GM12878 (cell line): ENCODE results near the gene TIMM21. TPM values are rescaled to one million over a fixed set of nuclear protein-coding genes. Genes with fewer than 3 reads are reported as not detected.

ENCODE experiments used
- ATAC-seq: fragments of 200-7000 bp; cut with Tn5 transposase; 3 replicates; pipeline ENCODE4 v1.9.1; 2020; ENCODE audit warnings: mild to moderate bottlenecking, moderate library complexity
- BruUV-seq: library from RNA; stranded (reverse); fragments of 400-500 nt; replicated peaks from 2 replicates; lab custom pipeline; 2021; lab: Mats Ljungman, UMichigan
- CTCF ChIA-PET: fragments of 300-600 bp; sonication (Branson Sonifier 250); formaldehyde crosslinking; extraction: SDS; loops from one replicate; lab custom pipeline; 2021; ENCODE audit warnings: inconsistent platforms; lab: Yijun Ruan, JAX
- POLR2A ChIA-PET: fragments of 350-600 bp; formaldehyde crosslinking; extraction: SDS; loops from one replicate; lab custom pipeline; 2021; ENCODE audit warnings: inconsistent platforms; lab: Charles Lee
- RAD21 ChIA-PET: fragments of 300-600 bp; sonication (Branson Sonifier 250); formaldehyde crosslinking; loops from one replicate; lab custom pipeline; 2023; ENCODE audit warnings: antibody characterized with exemption; ENCODE audit not compliant: unreplicated experiment; lab: Charles Lee
- SMC1A ChIA-PET: fragments of 300-600 bp; sonication (Branson Sonifier 250); formaldehyde crosslinking; loops from one replicate; lab custom pipeline; 2023; ENCODE audit not compliant: unreplicated experiment, uncharacterized antibody; lab: Charles Lee
- DNase-seq: peaks from one replicate; pipeline ENCODE4 v3.0.0-alpha.2; 2011; ENCODE audit warnings: low read depth, low spot score
- FAIRE-seq: peaks from 3 replicates; lab custom pipeline; 2011; peaks lifted over from hg19 to GRCh38; lab: Jason Lieb, UNC
- H2AFZ ChIP-seq: 2 replicates; pipeline ENCODE4 v1.6.0; 2011; ENCODE audit warnings: low read depth, low read length, control low read depth; ENCODE audit not compliant: control insufficient read depth
- H3K27ac ChIP-seq: 2 replicates; pipeline ENCODE4 v1.5.1; 2011; ENCODE audit warnings: control low read depth; ENCODE audit not compliant: control insufficient read depth, insufficient read depth
- H3K27me3 ChIP-seq, 2 experiments: replicated peaks in 1 of 2; 2 replicates each; pipeline versions ENCODE4 v1.6.0 to v1.6.1; 2011; ENCODE audit warnings: low read length in 1 of 2; ENCODE audit not compliant: control insufficient read depth in 2 of 2, insufficient read depth in 2 of 2
- H3K36me3 ChIP-seq, 2 experiments: 2 replicates each; pipeline ENCODE4 v1.5.1; 2011; ENCODE audit warnings: low read length in 1 of 2; ENCODE audit not compliant: control insufficient read depth in 2 of 2, insufficient read depth in 2 of 2
- H3K4me1 ChIP-seq: 2 replicates; pipeline ENCODE4 v1.6.1; 2011; ENCODE audit warnings: mild to moderate bottlenecking, low read length, moderate library complexity, mixed read lengths; ENCODE audit not compliant: control insufficient read depth, insufficient read depth
- H3K4me2 ChIP-seq: 2 replicates; pipeline ENCODE4 v1.6.0; 2011; ENCODE audit warnings: control low read depth; ENCODE audit not compliant: control insufficient read depth, insufficient read depth
- H3K4me3 ChIP-seq: fragments of 200-600 bp; sonication (generic); 2 replicates; pipeline ENCODE4 v1.5.1; 2016
- H3K79me2 ChIP-seq: 2 replicates; pipeline ENCODE4 v1.6.0; 2011; ENCODE audit warnings: low read length; ENCODE audit not compliant: control insufficient read depth, insufficient read depth
- H3K9ac ChIP-seq: 2 replicates; pipeline ENCODE4 v1.8.0; 2011; ENCODE audit warnings: low read length, control low read depth, mixed read lengths; ENCODE audit not compliant: control insufficient read depth, insufficient read depth
- H3K9me3 ChIP-seq: replicated peaks from 3 replicates; pipeline ENCODE4 v1.5.1; 2011; ENCODE audit warnings: mild to moderate bottlenecking, low read length; ENCODE audit not compliant: control insufficient read depth, insufficient read depth
- H4K20me1 ChIP-seq: 2 replicates; pipeline ENCODE4 v1.6.0; 2011; ENCODE audit not compliant: control insufficient read depth, insufficient read depth
- BACH1 ChIP-seq: fragments of 450-650 bp; IDR thresholded peaks from 2 replicates; pipeline ENCODE4 v1.6.1; 2017; ENCODE audit warnings: mild to moderate bottlenecking, borderline replicate concordance
- CBX3 ChIP-seq: fragments of 200-600 bp; sonication (generic); IDR thresholded peaks from 2 replicates; pipeline ENCODE4 v1.6.1; 2016; ENCODE audit warnings: low read depth, borderline replicate concordance
- CEBPB ChIP-seq, 2 experiments: fragments of 150-350 bp in 1 of 2; IDR thresholded peaks; 2 replicates each; pipeline ENCODE4 v1.6.1; 2012 to 2014; ENCODE audit warnings: low read depth in 2 of 2, low read length in 2 of 2, borderline replicate concordance in 1 of 2, inconsistent platforms in 1 of 2
- CHD4 ChIP-seq: fragments of 200-600 bp; sonication (generic); IDR thresholded peaks from 2 replicates; pipeline ENCODE4 v1.6.1; 2016; ENCODE audit warnings: mild to moderate bottlenecking
- EP300 ChIP-seq, 2 experiments: fragments of 150-350 bp in 1 of 2; IDR thresholded peaks; 2 replicates each; pipeline ENCODE4 v1.6.1; 2011 to 2012; ENCODE audit warnings: low read depth in 2 of 2, low read length in 2 of 2, borderline replicate concordance in 1 of 2, improper control_type of control experiment in 1 of 2, inconsistent platforms in 1 of 2; ENCODE audit not compliant: control insufficient read depth in 1 of 2
- FOS ChIP-seq: IDR thresholded peaks from 3 replicates; pipeline ENCODE4 v1.6.1; 2011; ENCODE audit warnings: borderline replicate concordance; ENCODE audit not compliant: insufficient read length; ENCODE audit errors: extremely low read depth
- HDAC2 ChIP-seq: fragments of 200-600 bp; sonication (generic); IDR thresholded peaks from 2 replicates; pipeline ENCODE4 v1.6.1; 2017
- HDGF ChIP-seq: fragments of 450-650 bp; IDR thresholded peaks from 2 replicates; pipeline ENCODE4 v1.6.1; 2016; ENCODE audit warnings: antibody characterized with exemption
- KAT2A ChIP-seq: conservative IDR thresholded peaks from 2 replicates; pipeline ENCODE4 v1.6.1; 2011; ENCODE audit warnings: low read depth, low read length; ENCODE audit not compliant: control insufficient read depth
- NBN ChIP-seq: fragments of 450-650 bp; IDR thresholded peaks from 2 replicates; pipeline ENCODE4 v1.6.1; 2016
- NR2F1 ChIP-seq: fragments of 450-650 bp; conservative IDR thresholded peaks from 2 replicates; pipeline ENCODE4 v1.6.1; 2017; ENCODE audit warnings: mild to moderate bottlenecking
- PAX5 ChIP-seq: IDR thresholded peaks from 2 replicates; pipeline ENCODE4 v1.6.1; 2011; ENCODE audit warnings: low read depth, low read length, borderline replicate concordance
- RAD51 ChIP-seq: fragments of 450-650 bp; IDR thresholded peaks from 2 replicates; pipeline ENCODE4 v1.6.1; 2016; ENCODE audit warnings: moderate library complexity, mild to moderate bottlenecking, inconsistent platforms
- RBBP5 ChIP-seq: fragments of 200-600 bp; sonication (generic); conservative IDR thresholded peaks from 2 replicates; pipeline ENCODE4 v1.6.1; 2016
- WRNIP1 ChIP-seq: IDR thresholded peaks from 2 replicates; pipeline ENCODE4 v1.6.1; 2011; ENCODE audit warnings: low read depth, low read length, improper control_type of control experiment, borderline replicate concordance
- YBX1 ChIP-seq: fragments of 450-650 bp; IDR thresholded peaks from 2 replicates; pipeline ENCODE4 v1.6.1; 2016; ENCODE audit warnings: antibody characterized with exemption
- WGBS: methylation state at CpG from one replicate; pipeline ENCODE4 v1.1.6; 2016; ENCODE audit warnings: low lambda C conversion rate; ENCODE audit not compliant: insufficient replicate concordance, insufficient coverage; ENCODE audit errors: missing lambda C conversion rate; 5-methylcytosine and 5-hydroxymethylcytosine counted together
- in situ Hi-C: fragments of 300-500 bp; cut with MboI; formaldehyde crosslinking; loops from 9 replicates; pipeline ENCODE4 v1.14.3; 2018; ENCODE audit warnings: mixed read lengths
- intact Hi-C: fragments of 100-400 bp; cut with micrococcal nuclease; formaldehyde crosslinking; loops from one replicate; pipeline ENCODE4 v1.14.2; 2022; ENCODE audit not compliant: unreplicated experiment
- polyA plus RNA-seq, 11 experiments: library from polyadenylated mRNA; depleted of rRNA in 4 of 11; unstranded in 6 of 11; stranded (reverse) in 5 of 11; fragments of >200 nt; fragmentation: Nextera tagmentation in 4 of 11; fragmentation: Illumina TruSeq in 1 of 11; extraction: Ambion mirVana in 4 of 11; extraction: Trizol in 1 of 11; gene quantifications; 1 replicate in 1 of 11; 2 replicates in 10 of 11; pipeline versions ENCODE4 v1.2.1 to v1.2.3, GENCODE V29; 2011 to 2016; ENCODE audit warnings: inconsistent platforms in 2 of 11, missing spikeins in 2 of 11, low read depth in 1 of 11
- total RNA-seq, 4 experiments: library from RNA; depleted of rRNA in 3 of 4; stranded (reverse); fragments of >200 nt in 3 of 4; fragmentation: Illumina TruSeq in 1 of 4; extraction: Trizol in 1 of 4; gene quantifications; 2 replicates each; pipeline versions ENCODE4 v1.2.1 to v1.2.3, GENCODE V29; 2013 to 2021
- TF ChIP-seq, protein P1 (sequence below): fragments of 450-650 bp; IDR thresholded peaks from 2 replicates; pipeline ENCODE4 v1.6.1; 2017; ENCODE audit warnings: borderline replicate concordance
- TF ChIP-seq, protein P2 (sequence below): fragments of 450-650 bp; IDR thresholded peaks from 2 replicates; pipeline ENCODE4 v1.6.1; 2014; ENCODE audit warnings: mild to moderate bottlenecking
- TF ChIP-seq, protein P3 (sequence below): fragments of 450-650 bp; IDR thresholded peaks from 2 replicates; pipeline ENCODE4 v1.6.1; 2017; ENCODE audit warnings: mild to moderate bottlenecking, moderate library complexity

TIMM21 gene
- total and polyA plus RNA-seq, 10 of the 15 experiments (the other 5 are each of a cell fraction or from before 2014, with no cell fraction given): 39.5 to 203 (median 83.4) TPM

DNA sequence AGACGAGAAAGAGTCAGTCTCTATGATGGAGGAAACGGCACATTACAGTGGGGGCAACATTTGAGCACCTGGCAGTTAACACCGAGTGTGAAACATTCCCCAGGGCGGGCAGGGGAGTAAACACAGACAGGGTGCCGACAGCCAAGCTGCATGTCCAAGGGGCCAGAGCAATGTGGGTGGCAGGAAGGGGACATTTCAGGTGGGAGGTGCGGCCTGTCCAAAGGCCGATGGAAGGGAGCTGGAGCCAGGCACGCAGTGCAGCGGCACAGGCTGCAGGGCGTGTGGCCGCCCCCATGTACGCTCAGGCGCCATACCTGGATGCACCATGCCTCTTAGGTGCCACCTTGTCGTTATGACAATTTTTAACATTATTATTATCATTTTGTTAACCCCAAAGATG is 43.3 kb downstream of the TIMM21 start (continued):
- TF ChIP-seq CHD4 (no peak), CEBPB (IDR thresholded peaks at IDR 0.05; ENCODE audit: borderline replicate concordance in 1 of 2, low read depth in 2 of 2, low read length in 2 of 2) (no peak), BACH1 (no peak), NR2F1 (no peak), HDGF (no peak), RAD51 (no peak)
- TF ChIP-seq, protein P1, sequence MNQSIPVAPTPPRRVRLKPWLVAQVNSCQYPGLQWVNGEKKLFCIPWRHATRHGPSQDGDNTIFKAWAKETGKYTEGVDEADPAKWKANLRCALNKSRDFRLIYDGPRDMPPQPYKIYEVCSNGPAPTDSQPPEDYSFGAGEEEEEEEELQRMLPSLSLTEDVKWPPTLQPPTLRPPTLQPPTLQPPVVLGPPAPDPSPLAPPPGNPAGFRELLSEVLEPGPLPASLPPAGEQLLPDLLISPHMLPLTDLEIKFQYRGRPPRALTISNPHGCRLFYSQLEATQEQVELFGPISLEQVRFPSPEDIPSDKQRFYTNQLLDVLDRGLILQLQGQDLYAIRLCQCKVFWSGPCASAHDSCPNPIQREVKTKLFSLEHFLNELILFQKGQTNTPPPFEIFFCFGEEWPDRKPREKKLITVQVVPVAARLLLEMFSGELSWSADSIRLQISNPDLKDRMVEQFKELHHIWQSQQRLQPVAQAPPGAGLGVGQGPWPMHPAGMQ: no peak

DNA sequence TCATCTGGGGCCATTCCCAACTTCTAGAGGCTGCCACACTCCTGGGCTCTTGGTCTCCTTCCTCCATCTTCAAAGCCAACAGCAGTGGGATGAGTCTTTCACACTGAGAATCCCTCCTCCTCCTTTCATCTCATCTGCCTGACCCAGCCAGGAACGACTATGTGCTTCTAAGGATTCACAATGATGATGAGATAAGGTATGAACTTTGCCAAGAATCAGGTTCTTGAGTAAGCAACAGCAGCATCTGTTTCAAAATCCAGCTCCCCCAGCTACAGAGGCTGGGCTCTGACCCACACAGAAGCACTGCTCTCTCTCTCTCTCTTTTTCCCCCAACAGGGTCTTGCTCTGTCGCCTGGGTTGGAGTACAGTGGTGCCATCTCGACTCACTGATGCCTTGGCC is 46.4 kb downstream of the TIMM21 start:
- Histone ChIP-seq H4K20me1 (no peaks in the 10 kb centered on the region), H3K9ac (no peak overlapping the region), H3K27ac (no peak overlapping the region), H3K36me3 (no peaks in the 10 kb centered on the region), H3K4me1 (no peaks in the 10 kb centered on the region), H3K9me3 (no peaks in the 10 kb centered on the region), H3K4me3 (no peak overlapping the region), H3K27me3 (peaks cover 0 to 3% of the 10 kb centered on the region in 2 experiments; a peak in 1 of 4 replicates), H2AFZ (no peak overlapping the region), H3K79me2 (no peaks in the 10 kb centered on the region), H3K4me2 (no peak overlapping the region)
- CTCF ChIA-PET: interaction anchor here (0.9 to 1.7 kb wide), 5 partner anchors 148 to 357 kb away, joined by 3 to 15 read pairs (median 5); no protein-coding TSS in a partner anchor
- no peak for FAIRE-seq
- SMC1A ChIA-PET: interaction anchor here (0.7 to 1.4 kb wide), 4 partner anchors 145 to 357 kb away, joined by 3 to 6 read pairs (median 4); no protein-coding TSS in a partner anchor
- POLR2A ChIA-PET: no interaction called here
- in situ Hi-C loops: loop anchor here (5.0 kb wide), 3 partner anchors 138 to 358 kb away; partner anchors contain the start of gene CNDP2
- BruUV-seq: no TSS peak
- ATAC-seq: no peak
- RAD21 ChIA-PET: interaction anchor here (0.6 to 3.3 kb wide), 6 partner anchors 11 to 677 kb away, joined by 3 to 14 read pairs (median 4); no protein-coding TSS in a partner anchor
- no peak for DNase-seq
- 0% methylated on average over 3 of the region's 3 CpGs for WGBS
- intact Hi-C loops: loop anchor here (5.0 kb wide), 1 partner anchor 283 kb away; no protein-coding TSS in a partner anchor
- TF ChIP-seq, protein P2, sequence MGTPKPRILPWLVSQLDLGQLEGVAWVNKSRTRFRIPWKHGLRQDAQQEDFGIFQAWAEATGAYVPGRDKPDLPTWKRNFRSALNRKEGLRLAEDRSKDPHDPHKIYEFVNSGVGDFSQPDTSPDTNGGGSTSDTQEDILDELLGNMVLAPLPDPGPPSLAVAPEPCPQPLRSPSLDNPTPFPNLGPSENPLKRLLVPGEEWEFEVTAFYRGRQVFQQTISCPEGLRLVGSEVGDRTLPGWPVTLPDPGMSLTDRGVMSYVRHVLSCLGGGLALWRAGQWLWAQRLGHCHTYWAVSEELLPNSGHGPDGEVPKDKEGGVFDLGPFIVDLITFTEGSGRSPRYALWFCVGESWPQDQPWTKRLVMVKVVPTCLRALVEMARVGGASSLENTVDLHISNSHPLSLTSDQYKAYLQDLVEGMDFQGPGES: no peak
- TF ChIP-seq HDAC2: no peak
- TF ChIP-seq RBBP5: no peak
- TF ChIP-seq WRNIP1: no peak
- no peak for TF ChIP-seq NBN
- TF ChIP-seq CBX3: no peak
- TF ChIP-seq KAT2A: no peak
- TF ChIP-seq YBX1: no peak
- TF ChIP-seq FOS: no peak
- no peak for TF ChIP-seq PAX5
- no peak for TF ChIP-seq EP300 (IDR thresholded peaks at IDR 0.05; ENCODE audit: borderline replicate concordance in 1 of 2, control insufficient read depth in 1 of 2, low read depth in 2 of 2, low read length in 2 of 2)
- TF ChIP-seq, protein P3, sequence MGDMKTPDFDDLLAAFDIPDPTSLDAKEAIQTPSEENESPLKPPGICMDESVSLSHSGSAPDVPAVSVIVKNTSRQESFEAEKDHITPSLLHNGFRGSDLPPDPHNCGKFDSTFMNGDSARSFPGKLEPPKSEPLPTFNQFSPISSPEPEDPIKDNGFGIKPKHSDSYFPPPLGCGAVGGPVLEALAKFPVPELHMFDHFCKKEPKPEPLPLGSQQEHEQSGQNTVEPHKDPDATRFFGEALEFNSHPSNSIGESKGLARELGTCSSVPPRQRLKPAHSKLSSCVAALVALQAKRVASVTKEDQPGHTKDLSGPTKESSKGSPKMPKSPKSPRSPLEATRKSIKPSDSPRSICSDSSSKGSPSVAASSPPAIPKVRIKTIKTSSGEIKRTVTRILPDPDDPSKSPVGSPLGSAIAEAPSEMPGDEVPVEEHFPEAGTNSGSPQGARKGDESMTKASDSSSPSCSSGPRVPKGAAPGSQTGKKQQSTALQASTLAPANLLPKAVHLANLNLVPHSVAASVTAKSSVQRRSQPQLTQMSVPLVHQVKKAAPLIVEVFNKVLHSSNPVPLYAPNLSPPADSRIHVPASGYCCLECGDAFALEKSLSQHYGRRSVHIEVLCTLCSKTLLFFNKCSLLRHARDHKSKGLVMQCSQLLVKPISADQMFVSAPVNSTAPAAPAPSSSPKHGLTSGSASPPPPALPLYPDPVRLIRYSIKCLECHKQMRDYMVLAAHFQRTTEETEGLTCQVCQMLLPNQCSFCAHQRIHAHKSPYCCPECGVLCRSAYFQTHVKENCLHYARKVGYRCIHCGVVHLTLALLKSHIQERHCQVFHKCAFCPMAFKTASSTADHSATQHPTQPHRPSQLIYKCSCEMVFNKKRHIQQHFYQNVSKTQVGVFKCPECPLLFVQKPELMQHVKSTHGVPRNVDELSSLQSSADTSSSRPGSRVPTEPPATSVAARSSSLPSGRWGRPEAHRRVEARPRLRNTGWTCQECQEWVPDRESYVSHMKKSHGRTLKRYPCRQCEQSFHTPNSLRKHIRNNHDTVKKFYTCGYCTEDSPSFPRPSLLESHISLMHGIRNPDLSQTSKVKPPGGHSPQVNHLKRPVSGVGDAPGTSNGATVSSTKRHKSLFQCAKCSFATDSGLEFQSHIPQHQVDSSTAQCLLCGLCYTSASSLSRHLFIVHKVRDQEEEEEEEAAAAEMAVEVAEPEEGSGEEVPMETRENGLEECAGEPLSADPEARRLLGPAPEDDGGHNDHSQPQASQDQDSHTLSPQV: no peak
